GM12878 (cell line): ENCODE data around the gene SPPL3.

ENCODE experiments used
- E4F1 ChIP-seq: fragments of 450-650 bp; IDR thresholded peaks from 2 replicates; pipeline ENCODE4 v1.6.1; 2018; ENCODE audit warnings: borderline replicate concordance, mild to moderate bottlenecking; ENCODE audit not compliant: partially characterized antibody
- EZH2 ChIP-seq: IDR thresholded peaks from 2 replicates; pipeline ENCODE4 v1.6.1; 2012; ENCODE audit warnings: low read depth, mild to moderate bottlenecking, control low read depth, inconsistent platforms, low read length, borderline replicate concordance; ENCODE audit not compliant: control insufficient read depth
- SP1 ChIP-seq: IDR thresholded peaks from one replicate; pipeline ENCODE4 v1.6.1; 2011; ENCODE audit warnings: low read depth, low read length
- TF ChIP-seq, protein P1 (sequence below): fragments of 450-650 bp; IDR thresholded peaks from 2 replicates; pipeline ENCODE4 v1.6.1; 2017; ENCODE audit warnings: mild to moderate bottlenecking
- TF ChIP-seq, protein P2 (sequence below), 3 experiments: IDR thresholded peaks in 2 of 3; conservative IDR thresholded peaks in 1 of 3; 2 replicates each; pipeline ENCODE4 v1.5.1; 2011; ENCODE audit warnings: low read depth in 3 of 3, low read length in 3 of 3, mild to moderate bottlenecking in 3 of 3, control low read depth in 2 of 3, moderate library complexity in 2 of 3, inconsistent platforms in 1 of 3, mixed read lengths in 1 of 3; ENCODE audit not compliant: control insufficient read depth in 2 of 3, insufficient read depth in 1 of 3; ENCODE audit errors: extremely low read depth in 1 of 3

GRCh38 chr12:120810021-120810420 is 94.1 kb downstream of the SPPL3 start:
- TF ChIP-seq, protein P1, sequence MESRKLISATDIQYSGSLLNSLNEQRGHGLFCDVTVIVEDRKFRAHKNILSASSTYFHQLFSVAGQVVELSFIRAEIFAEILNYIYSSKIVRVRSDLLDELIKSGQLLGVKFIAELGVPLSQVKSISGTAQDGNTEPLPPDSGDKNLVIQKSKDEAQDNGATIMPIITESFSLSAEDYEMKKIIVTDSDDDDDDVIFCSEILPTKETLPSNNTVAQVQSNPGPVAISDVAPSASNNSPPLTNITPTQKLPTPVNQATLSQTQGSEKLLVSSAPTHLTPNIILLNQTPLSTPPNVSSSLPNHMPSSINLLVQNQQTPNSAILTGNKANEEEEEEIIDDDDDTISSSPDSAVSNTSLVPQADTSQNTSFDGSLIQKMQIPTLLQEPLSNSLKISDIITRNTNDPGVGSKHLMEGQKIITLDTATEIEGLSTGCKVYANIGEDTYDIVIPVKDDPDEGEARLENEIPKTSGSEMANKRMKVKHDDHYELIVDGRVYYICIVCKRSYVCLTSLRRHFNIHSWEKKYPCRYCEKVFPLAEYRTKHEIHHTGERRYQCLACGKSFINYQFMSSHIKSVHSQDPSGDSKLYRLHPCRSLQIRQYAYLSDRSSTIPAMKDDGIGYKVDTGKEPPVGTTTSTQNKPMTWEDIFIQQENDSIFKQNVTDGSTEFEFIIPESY, result no peak
- TF ChIP-seq, protein P2, sequence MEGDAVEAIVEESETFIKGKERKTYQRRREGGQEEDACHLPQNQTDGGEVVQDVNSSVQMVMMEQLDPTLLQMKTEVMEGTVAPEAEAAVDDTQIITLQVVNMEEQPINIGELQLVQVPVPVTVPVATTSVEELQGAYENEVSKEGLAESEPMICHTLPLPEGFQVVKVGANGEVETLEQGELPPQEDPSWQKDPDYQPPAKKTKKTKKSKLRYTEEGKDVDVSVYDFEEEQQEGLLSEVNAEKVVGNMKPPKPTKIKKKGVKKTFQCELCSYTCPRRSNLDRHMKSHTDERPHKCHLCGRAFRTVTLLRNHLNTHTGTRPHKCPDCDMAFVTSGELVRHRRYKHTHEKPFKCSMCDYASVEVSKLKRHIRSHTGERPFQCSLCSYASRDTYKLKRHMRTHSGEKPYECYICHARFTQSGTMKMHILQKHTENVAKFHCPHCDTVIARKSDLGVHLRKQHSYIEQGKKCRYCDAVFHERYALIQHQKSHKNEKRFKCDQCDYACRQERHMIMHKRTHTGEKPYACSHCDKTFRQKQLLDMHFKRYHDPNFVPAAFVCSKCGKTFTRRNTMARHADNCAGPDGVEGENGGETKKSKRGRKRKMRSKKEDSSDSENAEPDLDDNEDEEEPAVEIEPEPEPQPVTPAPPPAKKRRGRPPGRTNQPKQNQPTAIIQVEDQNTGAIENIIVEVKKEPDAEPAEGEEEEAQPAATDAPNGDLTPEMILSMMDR (IDR thresholded peaks at IDR 0.05 in 2 of 3, conservative IDR thresholded peaks at IDR 0.05 in 1 of 3; ENCODE audit: control insufficient read depth in 2 of 3, extremely low read depth in 1 of 3, insufficient read depth in 1 of 3, low read depth in 3 of 3, low read length in 3 of 3), result no peak
- TF ChIP-seq E4F1, result no peak
- no peak for TF ChIP-seq SP1
- TF ChIP-seq EZH2, result no peak
